H1 (cell line): ENCODE measurements around the gene ZNF646. TPM values are rescaled to one million over a fixed set of nuclear protein-coding genes. Genes with fewer than 3 reads are reported as not detected.

Source experiments
- CHD7 ChIP-seq: fragments of 300-600 bp; sonication (generic); IDR thresholded peaks from 2 replicates; pipeline ENCODE4 v1.7.1; 2012; ENCODE audit warnings: low read length, moderate library complexity, mild to moderate bottlenecking, inconsistent platforms; ENCODE audit not compliant: insufficient replicate concordance
- polyA plus RNA-seq, 7 experiments: library from polyadenylated mRNA; depleted of rRNA in 3 of 7; stranded (reverse) in 5 of 7; unstranded in 2 of 7; fragments of >200 nt in 5 of 7; fragments of 200-250 nt in 2 of 7; gene quantifications; 1 replicate in 5 of 7; 2 replicates in 1 of 7; 4 replicates in 1 of 7; pipeline versions ENCODE4 v1.2.1 to v1.2.3, GENCODE V29; 2011 to 2013; ENCODE audit warnings: missing spikeins in 2 of 7, mixed read lengths in 2 of 7
- total RNA-seq: library from RNA; stranded (reverse); fragmentation: NEBNext Ultra II Directional; extraction: Animal tissue kit (Norgen Biotek cat#: 25700); gene quantifications from 2 replicates; pipeline ENCODE4 v1.2.1, GENCODE V29; 2021

Gene ZNF646
- total and polyA plus RNA-seq, 2 of the 8 experiments (the other 6 are each of a cell fraction or from before 2014, with no cell fraction given), result 6.5 to 25.0 TPM

DNA sequence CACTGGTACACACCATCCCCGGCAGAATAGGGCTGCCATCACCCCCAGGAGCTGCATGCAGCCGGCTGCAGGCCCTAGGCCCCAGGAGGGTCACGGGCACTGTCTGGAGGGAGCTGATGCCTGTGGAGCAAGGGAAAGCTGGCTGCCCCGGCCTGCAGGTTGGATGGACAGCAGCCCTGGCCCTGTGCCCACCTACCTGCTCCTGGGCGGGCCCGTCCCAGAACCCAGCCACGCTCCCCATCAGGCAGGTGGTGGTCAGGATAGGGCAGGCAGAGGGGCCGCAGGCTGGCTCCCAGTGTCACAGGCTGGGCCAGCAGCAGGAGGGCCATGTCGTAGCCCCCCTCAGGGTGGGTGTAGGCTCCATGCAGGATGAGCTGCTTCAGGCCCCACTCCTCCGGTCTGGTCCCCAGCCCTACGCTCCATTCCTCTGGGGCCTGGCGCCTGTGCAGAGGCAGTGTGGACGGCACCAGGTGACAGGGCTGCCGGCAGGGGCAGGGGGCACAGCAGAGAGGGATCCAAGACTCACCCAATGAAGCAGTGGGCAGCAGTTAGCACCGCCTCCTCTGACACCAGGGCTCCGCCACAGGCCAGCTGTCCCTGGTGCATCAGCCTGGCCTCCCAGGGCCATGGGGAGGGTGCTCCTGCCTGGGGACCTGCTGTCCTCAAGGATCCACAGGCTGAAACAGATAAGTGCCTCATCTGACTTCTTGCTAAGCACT, 10.5 kb downstream of the ZNF646 start (continued):
- no peak for TF ChIP-seq CHD7
